Measurements from ENCODE around the gene CTR9.

Gene CTR9

GRCh38 chr11:10742460-10743208, 8.4 kb upstream of the CTR9 start:
- H3K4me3 ChIP-seq (ENCODE audit: low read depth, low read length): no peak overlapping the region
- no peak for DNase-seq (ENCODE audit: low read depth)

GRCh38 chr11:10743354-10744000, 7.6 kb upstream of the CTR9 start:
- DNase-seq (ENCODE audit: low read depth): no peak
- no peak overlapping the region for H3K4me3 ChIP-seq (ENCODE audit: low read depth, low read length)
- no peak for TF ChIP-seq CTCF (IDR thresholded peaks at IDR 0.05; ENCODE audit: low read depth, low read length, missing control alignments)

More at GRCh38 chr11:10742460-10743208, 8.4 kb upstream of the CTR9 start:
- TF ChIP-seq CTCF (IDR thresholded peaks at IDR 0.05; ENCODE audit: low read depth, low read length, missing control alignments): no peak

- no peak for DNase-seq (ENCODE audit: low read depth)
- no peak overlapping the region for H3K4me3 ChIP-seq (ENCODE audit: low read depth, low read length)
- TF ChIP-seq CTCF (IDR thresholded peaks at IDR 0.05; ENCODE audit: low read depth, low read length, missing control alignments): no peak
Observed at GRCh38 chr11:10744206-10744605, 6.8 kb upstream of the CTR9 start.

GRCh38 chr11:10746871-10747270, 4.2 kb upstream of the CTR9 start:
- H3K4me3 ChIP-seq (ENCODE audit: low read depth, low read length): no peak overlapping the region
- no peak for TF ChIP-seq CTCF (IDR thresholded peaks at IDR 0.05; ENCODE audit: low read depth, low read length, missing control alignments)
- no peak for DNase-seq (ENCODE audit: low read depth)

- no peak overlapping the region for H3K4me3 ChIP-seq (ENCODE audit: low read depth, low read length)
- no peak for TF ChIP-seq CTCF (IDR thresholded peaks at IDR 0.05; ENCODE audit: low read depth, low read length, missing control alignments)
- no peak for DNase-seq (ENCODE audit: low read depth)
Observed at GRCh38 chr11:10747733-10748132, 3.3 kb upstream of the CTR9 start.

- TF ChIP-seq CTCF (IDR thresholded peaks at IDR 0.05; ENCODE audit: low read depth, low read length, missing control alignments): no peak
- no peak overlapping the region for H3K4me3 ChIP-seq (ENCODE audit: low read depth, low read length)
- DNase-seq (ENCODE audit: low read depth): no peak
Observed at GRCh38 chr11:10749476-10749875, 1.6 kb upstream of the CTR9 start.

- no peak for TF ChIP-seq CTCF (IDR thresholded peaks at IDR 0.05; ENCODE audit: low read depth, low read length, missing control alignments)
- DNase-seq (ENCODE audit: low read depth): no peak
- H3K4me3 ChIP-seq (ENCODE audit: low read depth, low read length): peak overlapping the region; percentile 68
Observed at GRCh38 chr11:10751581-10751940, 515 bp downstream of the CTR9 start.

Measured in GM12864 (cell line).